CD8-positive, alpha-beta memory T cell (primary cell): Measurements from ENCODE around the gene NPTX2. TPM values are rescaled to one million over a fixed set of nuclear protein-coding genes. Genes with fewer than 3 reads are reported as not detected.

Experiments
- CTCF ChIA-PET: fragments of 350-600 bp; sonication (Branson Sonifier 250); formaldehyde crosslinking; loops from one replicate; lab custom pipeline; 2021; ENCODE audit warnings: antibody characterized with exemption; lab: Charles Lee
- POLR2A ChIA-PET: fragments of 350-600 bp; sonication (Branson Sonifier 250); formaldehyde crosslinking; loops from one replicate; lab custom pipeline; 2021; ENCODE audit warnings: antibody characterized with exemption; lab: Charles Lee
- DNase-seq, 5 donors: peaks; one replicate each; pipeline versions ENCODE4 v3.0.0 to v3.0.0-alpha.2; 2020 to 2022; ENCODE audit warnings: mixed read lengths in 1 of 5
- H3K27ac ChIP-seq: one replicate; pipeline ENCODE4 v1.7.0; 2013; ENCODE audit warnings: low read depth, mild to moderate bottlenecking, low read length, moderate library complexity
- H3K27me3 ChIP-seq: 2 replicates; pipeline ENCODE4 v1.7.0; 2013; ENCODE audit warnings: low read length, mild to moderate bottlenecking; ENCODE audit not compliant: insufficient read depth, poor library complexity, severe bottlenecking
- H3K36me3 ChIP-seq: 2 replicates; pipeline ENCODE4 v1.7.0; 2013; ENCODE audit warnings: mild to moderate bottlenecking, low read length, moderate library complexity; ENCODE audit not compliant: insufficient read depth
- H3K4me1 ChIP-seq: 2 replicates; pipeline ENCODE4 v1.7.0; 2013; ENCODE audit warnings: mild to moderate bottlenecking, low read length, moderate library complexity; ENCODE audit not compliant: insufficient read depth
- H3K4me3 ChIP-seq: 2 replicates; pipeline ENCODE4 v1.7.0; 2013; ENCODE audit warnings: mild to moderate bottlenecking, low read length
- H3K9me3 ChIP-seq: 2 replicates; pipeline ENCODE4 v1.7.0; 2013; ENCODE audit warnings: mild to moderate bottlenecking, low read length
- H3K27ac Mint-ChIP-seq, 8 donors: one replicate each; pipeline ENCODE4 v1.8.0; 2020 to 2021; ENCODE audit warnings: mixed read lengths in 8 of 8, mild to moderate bottlenecking in 6 of 8, inconsistent platforms in 3 of 8, moderate library complexity in 3 of 8
- H3K27me3 Mint-ChIP-seq, 2 donors: one replicate each; pipeline ENCODE4 v1.8.0; 2020 to 2021; ENCODE audit warnings: mixed read lengths in 2 of 2, mild to moderate bottlenecking in 1 of 2, moderate library complexity in 1 of 2
- H3K36me3 Mint-ChIP-seq, 3 donors: one replicate each; pipeline ENCODE4 v1.8.0; 2020 to 2021; ENCODE audit warnings: mixed read lengths in 3 of 3, inconsistent platforms in 1 of 3, mild to moderate bottlenecking in 1 of 3
- H3K4me1 Mint-ChIP-seq, 3 donors: one replicate each; pipeline ENCODE4 v1.8.0; 2020 to 2021; ENCODE audit warnings: mixed read lengths in 3 of 3, inconsistent platforms in 1 of 3, mild to moderate bottlenecking in 1 of 3
- H3K4me3 Mint-ChIP-seq, 7 donors: one replicate each; pipeline ENCODE4 v1.8.0; 2020 to 2021; ENCODE audit warnings: mixed read lengths in 7 of 7, mild to moderate bottlenecking in 6 of 7, moderate library complexity in 4 of 7, inconsistent platforms in 2 of 7
- H3K9me3 Mint-ChIP-seq, 5 donors: one replicate each; pipeline ENCODE4 v1.8.0; 2020 to 2022; ENCODE audit warnings: mixed read lengths in 5 of 5, mild to moderate bottlenecking in 3 of 5, moderate library complexity in 2 of 5, inconsistent platforms in 1 of 5
- polyA plus RNA-seq: library from polyadenylated mRNA; unstranded; fragments of 300-500 nt; fragmentation: Illumina TruSeq; gene quantifications from one replicate; pipeline ENCODE4 v1.2.3, GENCODE V29; 2021
- total RNA-seq, 2 experiments: library from RNA; stranded (reverse); gene quantifications; one replicate each; pipeline ENCODE4 v1.2.3, GENCODE V29; 2021

Gene NPTX2
- total and polyA plus RNA-seq, 3 experiments from 2014 or later = 0.16 TPM; not detected in 2

DNA sequence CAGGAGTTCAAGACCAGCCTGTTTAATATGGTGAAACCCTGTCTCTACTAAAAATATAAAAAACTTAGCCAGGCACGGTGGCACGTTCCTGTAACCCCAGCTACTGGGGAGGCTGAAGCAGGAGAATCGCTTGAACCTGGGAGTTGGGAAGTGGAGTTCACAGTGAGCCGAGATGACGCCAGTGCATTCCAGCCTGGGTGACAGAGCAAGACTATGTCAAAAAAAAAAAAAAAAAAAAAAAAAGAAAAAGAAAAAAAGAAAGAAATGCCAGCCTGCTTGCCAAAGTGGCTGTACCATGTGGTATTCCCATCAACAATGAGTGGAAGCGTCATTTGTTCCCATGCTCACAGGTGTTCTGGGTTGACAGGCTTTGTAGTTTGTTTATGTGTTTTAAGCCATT, 43.3 kb upstream of the NPTX2 start:
- CTCF ChIA-PET = no interaction called here
- Mint-ChIP-seq H3K27me3 (peaks cover 6 to 12% of the 10 kb centered on the region in 2 donors), H3K4me1 (no peaks in the 10 kb centered on the region)

DNA sequence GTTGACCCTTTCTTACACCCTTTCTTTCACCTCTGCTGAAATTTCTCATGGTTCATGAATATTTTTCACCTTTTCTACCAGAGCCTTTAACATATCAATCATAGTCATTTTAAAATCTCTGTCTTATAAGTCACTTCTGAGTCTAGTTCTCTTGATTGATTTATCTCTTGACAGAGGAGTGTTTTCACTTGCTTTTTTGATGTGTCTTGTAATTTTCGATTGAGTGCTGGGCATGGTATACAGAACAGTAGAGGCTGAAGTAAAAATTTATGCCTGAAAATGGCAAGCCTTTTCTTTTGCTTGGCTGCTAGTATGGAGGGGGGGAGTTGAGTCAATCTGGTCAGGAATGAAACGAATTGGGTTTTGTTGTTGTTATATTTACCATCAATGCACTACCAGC, 41.2 kb upstream of the NPTX2 start:
- Mint-ChIP-seq H3K4me1 (no peaks in the 10 kb centered on the region), H3K4me3 (no peak overlapping the region), H3K9me3 (peaks cover 16 to 31% (median 24%) of the 10 kb centered on the region in 5 donors), H3K36me3 (no peaks in the 10 kb centered on the region), H3K27me3 (peaks cover 6 to 7% of the 10 kb centered on the region in 2 donors), H3K27ac (no peak overlapping the region)
- DNase-seq = no peak
- no peaks in the 10 kb centered on the region for H3K9me3 ChIP-seq
- ChIA-PET CTCF (no interaction called here), POLR2A (no interaction called here)
- H3K4me3 ChIP-seq = no peak overlapping the region
- H3K27me3 ChIP-seq = no peaks in the 10 kb centered on the region
- no peaks in the 10 kb centered on the region for H3K4me1 ChIP-seq
- no peak overlapping the region for H3K27ac ChIP-seq
- no peaks in the 10 kb centered on the region for H3K36me3 ChIP-seq

More for the DNA sequence above, 43.3 kb upstream of the NPTX2 start:
- H3K4me3 Mint-ChIP-seq = no peak overlapping the region
- H3K36me3 Mint-ChIP-seq = no peaks in the 10 kb centered on the region
- Histone ChIP-seq H3K9me3 (no peaks in the 10 kb centered on the region), H3K36me3 (no peaks in the 10 kb centered on the region), H3K4me3 (no peak overlapping the region), H3K27me3 (no peaks in the 10 kb centered on the region), H3K4me1 (no peaks in the 10 kb centered on the region), H3K27ac (no peak overlapping the region)
- POLR2A ChIA-PET = no interaction called here
- peaks cover 16 to 31% (median 23%) of the 10 kb centered on the region in 5 donors for H3K9me3 Mint-ChIP-seq
- DNase-seq = no peak
- H3K27ac Mint-ChIP-seq = no peak overlapping the region

DNA sequence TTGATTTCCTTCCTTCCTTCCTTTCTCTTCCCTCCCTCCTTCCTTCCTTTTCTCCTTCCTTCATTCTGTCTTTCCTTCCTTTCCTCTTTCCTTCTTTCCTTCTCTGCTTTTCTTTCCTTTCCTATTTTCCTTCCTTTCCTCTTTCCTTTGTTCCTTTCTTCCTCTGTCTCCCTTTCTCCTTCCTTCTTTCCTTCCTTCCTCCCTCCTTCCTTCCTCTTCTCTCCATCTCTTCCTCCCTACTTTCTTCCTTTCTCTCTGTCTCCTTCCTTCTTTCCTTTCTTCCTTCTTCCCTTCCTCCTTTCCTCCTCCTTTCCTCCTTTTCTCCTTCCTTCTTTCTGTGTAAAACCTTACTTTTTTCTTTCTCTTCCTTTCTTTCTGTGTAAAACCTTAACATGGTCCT, 32.3 kb upstream of the NPTX2 start:
- H3K27ac ChIP-seq = no peak overlapping the region
- DNase-seq = no peak
- H3K27ac Mint-ChIP-seq = no peak overlapping the region
- no peaks in the 10 kb centered on the region for H3K4me1 ChIP-seq
- peaks cover 0 to 9% (median 3%) of the 10 kb centered on the region in 5 donors for H3K9me3 Mint-ChIP-seq
- H3K4me3 ChIP-seq = no peak overlapping the region
- POLR2A ChIA-PET = no interaction called here
- no peaks in the 10 kb centered on the region for H3K36me3 Mint-ChIP-seq
- H3K4me1 Mint-ChIP-seq = no peaks in the 10 kb centered on the region
- H3K9me3 ChIP-seq = no peaks in the 10 kb centered on the region
- peaks cover 8 to 20% of the 10 kb centered on the region in 2 donors for H3K27me3 Mint-ChIP-seq
- H3K36me3 ChIP-seq = no peaks in the 10 kb centered on the region
- CTCF ChIA-PET = no interaction called here
- H3K27me3 ChIP-seq = no peaks in the 10 kb centered on the region
- no peak overlapping the region for H3K4me3 Mint-ChIP-seq

GRCh38 chr7:98591926-98592325, 25.2 kb upstream of the NPTX2 start:
- Histone ChIP-seq H3K36me3 (no peaks in the 10 kb centered on the region), H3K27ac (no peak overlapping the region), H3K27me3 (no peaks in the 10 kb centered on the region), H3K9me3 (no peaks in the 10 kb centered on the region), H3K4me1 (no peaks in the 10 kb centered on the region), H3K4me3 (no peak overlapping the region)
- no peak for DNase-seq
- Mint-ChIP-seq H3K9me3 (peaks cover 0 to 1% (median 0%) of the 10 kb centered on the region in 5 donors), H3K27ac (no peak overlapping the region), H3K27me3 (peaks cover 6 to 17% of the 10 kb centered on the region in 2 donors), H3K4me3 (no peak overlapping the region), H3K36me3 (no peaks in the 10 kb centered on the region), H3K4me1 (no peaks in the 10 kb centered on the region)
- ChIA-PET CTCF (no interaction called here), POLR2A (no interaction called here)

- peaks cover 0 to 13% of the 10 kb centered on the region in 2 donors for H3K27me3 Mint-ChIP-seq
- no peak for DNase-seq
- POLR2A ChIA-PET = no interaction called here
These were observed 22.7 kb upstream of the NPTX2 start for GRCh38 chr7:98594348-98594747.

DNA sequence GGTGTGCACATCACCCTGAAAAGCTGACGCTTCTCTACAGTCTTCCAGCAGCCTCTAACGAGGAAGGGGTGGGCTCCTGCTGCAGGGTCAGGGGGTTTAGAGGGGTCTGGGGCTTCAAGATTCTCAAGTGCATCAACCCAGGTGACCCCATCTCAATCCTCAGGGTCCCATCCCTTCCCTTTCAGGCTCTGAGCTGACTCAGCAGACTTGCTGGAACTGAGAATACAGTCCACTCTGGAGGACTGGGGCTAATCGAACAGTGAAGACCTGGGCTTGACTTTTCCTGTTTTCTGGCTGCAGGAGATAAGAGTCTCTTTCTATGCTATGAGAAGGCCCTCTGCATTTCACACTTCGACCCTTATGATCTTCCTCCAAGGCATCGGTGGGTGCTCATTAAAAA, 22.3 kb upstream of the NPTX2 start:
- no peak overlapping the region for H3K27ac ChIP-seq
- no peaks in the 10 kb centered on the region for H3K9me3 ChIP-seq
- H3K4me3 ChIP-seq = no peak overlapping the region
- no peak for DNase-seq
- H3K27me3 Mint-ChIP-seq = peaks cover 0 to 13% of the 10 kb centered on the region in 2 donors
- H3K36me3 ChIP-seq = no peaks in the 10 kb centered on the region
- no peak overlapping the region for H3K27ac Mint-ChIP-seq
- no peaks in the 10 kb centered on the region for H3K36me3 Mint-ChIP-seq
- ChIA-PET CTCF (no interaction called here), POLR2A (no interaction called here)
- H3K27me3 ChIP-seq = no peaks in the 10 kb centered on the region
- H3K4me1 Mint-ChIP-seq = no peaks in the 10 kb centered on the region
- no peaks in the 10 kb centered on the region for H3K4me1 ChIP-seq
- H3K9me3 Mint-ChIP-seq = peaks cover 0 to 2% (median 0%) of the 10 kb centered on the region in 5 donors
- H3K4me3 Mint-ChIP-seq = no peak overlapping the region

More at GRCh38 chr7:98594348-98594747, 22.7 kb upstream of the NPTX2 start:
- Mint-ChIP-seq H3K4me3 (no peak overlapping the region), H3K9me3 (peaks cover 0 to 1% (median 0%) of the 10 kb centered on the region in 5 donors), H3K27ac (no peak overlapping the region), H3K36me3 (no peaks in the 10 kb centered on the region), H3K4me1 (no peaks in the 10 kb centered on the region)
- CTCF ChIA-PET = no interaction called here
- Histone ChIP-seq H3K9me3 (no peaks in the 10 kb centered on the region), H3K4me3 (no peak overlapping the region), H3K27ac (no peak overlapping the region), H3K27me3 (no peaks in the 10 kb centered on the region), H3K36me3 (no peaks in the 10 kb centered on the region), H3K4me1 (no peaks in the 10 kb centered on the region)

GRCh38 chr7:98598846-98599615, 18.1 kb upstream of the NPTX2 start:
- Mint-ChIP-seq H3K27me3 (peaks cover 0 to 14% of the 10 kb centered on the region in 2 donors), H3K36me3 (no peaks in the 10 kb centered on the region), H3K4me3 (no peak overlapping the region), H3K9me3 (peaks cover 0 to 3% (median 0%) of the 10 kb centered on the region in 5 donors), H3K27ac (no peak overlapping the region), H3K4me1 (no peaks in the 10 kb centered on the region)
- DNase-seq = no peak
- ChIA-PET POLR2A (no interaction called here), CTCF (no interaction called here)
- H3K27ac ChIP-seq = no peak overlapping the region
- H3K4me3 ChIP-seq = no peak overlapping the region
- no peaks in the 10 kb centered on the region for H3K36me3 ChIP-seq
- H3K4me1 ChIP-seq = no peaks in the 10 kb centered on the region
- no peaks in the 10 kb centered on the region for H3K27me3 ChIP-seq
- no peaks in the 10 kb centered on the region for H3K9me3 ChIP-seq

GRCh38 chr7:98599886-98600285, 17.2 kb upstream of the NPTX2 start:
- no peak for DNase-seq
- ChIA-PET POLR2A (no interaction called here), CTCF (no interaction called here)
- Histone ChIP-seq H3K36me3 (no peaks in the 10 kb centered on the region), H3K9me3 (no peaks in the 10 kb centered on the region), H3K4me1 (no peaks in the 10 kb centered on the region), H3K27me3 (no peaks in the 10 kb centered on the region), H3K27ac (no peak overlapping the region), H3K4me3 (no peak overlapping the region)
- no peaks in the 10 kb centered on the region for H3K36me3 Mint-ChIP-seq
- H3K4me3 Mint-ChIP-seq = no peak overlapping the region
- no peak overlapping the region for H3K27ac Mint-ChIP-seq
- H3K9me3 Mint-ChIP-seq = peaks cover 0 to 3% (median 0%) of the 10 kb centered on the region in 5 donors
- no peaks in the 10 kb centered on the region for H3K4me1 Mint-ChIP-seq
- peaks cover 0 to 10% of the 10 kb centered on the region in 2 donors for H3K27me3 Mint-ChIP-seq
